Measurements from ENCODE around the gene WHRN. TPM values are rescaled to one million over a fixed set of nuclear protein-coding genes. Genes with fewer than 3 reads are reported as not detected.

WHRN gene
- total and polyA plus RNA-seq, 2 donors (not counting 1 experiment from before 2014, with no cell fraction given): 19.4 to 95.7 TPM

GRCh38 chr9:114452219-114453165 lies 52.8 kb downstream of the WHRN start:
- peak overlapping the region; percentile 97 for H3K27ac Mint-ChIP-seq
- 27% methylated on average over 8 of the region's 12 CpGs for WGBS (ENCODE audit: insufficient coverage)
- Histone ChIP-seq H3K4me1 (ENCODE audit: control insufficient read depth in 2 of 2, insufficient read depth in 2 of 2, low read length in 2 of 2) (peaks cover 57 to 58% of the 10 kb centered on the region in 2 donors), H3K27ac (ENCODE audit: low read length in 2 of 2) (peak overlapping the region; percentile 87 to 92), H4K20me1 (ENCODE audit: control insufficient read depth, insufficient read depth, low read length, poor library complexity, severe bottlenecking) (no peaks in the 10 kb centered on the region), H3K36me3 (replicated peaks in 1 of 2; ENCODE audit: control extremely low read depth in 1 of 2, control insufficient read depth in 1 of 2, extremely low read depth in 1 of 2, insufficient read depth in 2 of 2, low read length in 1 of 2) (no peaks in the 10 kb centered on the region), H3K79me2 (ENCODE audit: control insufficient read depth, insufficient read depth, low read length) (no peaks in the 10 kb centered on the region), H2AFZ (ENCODE audit: insufficient read depth, low read depth, low read length, poor library complexity, severe bottlenecking) (peak overlapping the region; percentile 64), H3K4me3 (ENCODE audit: control extremely low read depth in 1 of 5, extremely low read depth in 1 of 5, insufficient read depth in 1 of 5, low read depth in 2 of 5, low read length in 4 of 5) (peak overlapping the region in 3 of 5 experiments; percentile 1 to 44 (median 6)), H3K4me2 (replicated peaks; ENCODE audit: low read depth, low read length, poor library complexity, severe bottlenecking) (peak overlapping the region; percentile 69), H3K9ac (ENCODE audit: low read length) (peak overlapping the region; percentile 52), H3K27me3 (replicated peaks in 1 of 4; ENCODE audit: control extremely low read depth in 1 of 4, control insufficient read depth in 3 of 4, insufficient read depth in 4 of 4, low read length in 3 of 4) (no peaks in the 10 kb centered on the region), H3K9me3 (ENCODE audit: control extremely low read depth in 1 of 3, control insufficient read depth in 2 of 3, insufficient read depth in 1 of 3, low read length in 2 of 3) (peaks cover 0 to 9% (median 8%) of the 10 kb centered on the region in 3 donors)
- ATAC-seq (ENCODE audit: low read depth) (peak; percentile 46), DNase-seq (peak; percentile 82)
- peaks cover 57% of the 10 kb centered on the region for H3K4me1 Mint-ChIP-seq
- ChIA-PET CTCF (interaction anchor here (1.0 to 5.2 kb wide), 9 partner anchors 10 to 200 kb away, joined by 3 to 46 read pairs (median 7); partner anchors contain the start of genes ATP6V1G1 and WHRN), POLR2A (interaction anchor here (0.5 to 2.7 kb wide), 5 partner anchors 50 to 135 kb away, joined by 3 to 13 read pairs (median 4); partner anchors contain the start of gene ATP6V1G1)
- peaks cover 4% of the 10 kb centered on the region for H3K9me3 Mint-ChIP-seq (ENCODE audit: insufficient read depth)
- no peaks in the 10 kb centered on the region for H3K27me3 Mint-ChIP-seq
- intact Hi-C loops (cut with micrococcal nuclease): loop anchor here (5.0 kb wide), 3 partner anchors 80 to 140 kb away; no protein-coding TSS in a partner anchor
- peak overlapping the region; percentile 80 for H3K4me3 Mint-ChIP-seq
- TF ChIP-seq, protein P1, sequence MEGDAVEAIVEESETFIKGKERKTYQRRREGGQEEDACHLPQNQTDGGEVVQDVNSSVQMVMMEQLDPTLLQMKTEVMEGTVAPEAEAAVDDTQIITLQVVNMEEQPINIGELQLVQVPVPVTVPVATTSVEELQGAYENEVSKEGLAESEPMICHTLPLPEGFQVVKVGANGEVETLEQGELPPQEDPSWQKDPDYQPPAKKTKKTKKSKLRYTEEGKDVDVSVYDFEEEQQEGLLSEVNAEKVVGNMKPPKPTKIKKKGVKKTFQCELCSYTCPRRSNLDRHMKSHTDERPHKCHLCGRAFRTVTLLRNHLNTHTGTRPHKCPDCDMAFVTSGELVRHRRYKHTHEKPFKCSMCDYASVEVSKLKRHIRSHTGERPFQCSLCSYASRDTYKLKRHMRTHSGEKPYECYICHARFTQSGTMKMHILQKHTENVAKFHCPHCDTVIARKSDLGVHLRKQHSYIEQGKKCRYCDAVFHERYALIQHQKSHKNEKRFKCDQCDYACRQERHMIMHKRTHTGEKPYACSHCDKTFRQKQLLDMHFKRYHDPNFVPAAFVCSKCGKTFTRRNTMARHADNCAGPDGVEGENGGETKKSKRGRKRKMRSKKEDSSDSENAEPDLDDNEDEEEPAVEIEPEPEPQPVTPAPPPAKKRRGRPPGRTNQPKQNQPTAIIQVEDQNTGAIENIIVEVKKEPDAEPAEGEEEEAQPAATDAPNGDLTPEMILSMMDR (IDR thresholded peaks at IDR 0.05): no peak
- no peak for TF ChIP-seq EZH2 (IDR thresholded peaks at IDR 0.05; ENCODE audit: borderline replicate concordance, insufficient read depth, low read depth, low read length, poor library complexity, severe bottlenecking)
